ENCODE results near the gene RIPK1.

GRCh38 chr6:3032986-3033385, 35.3 kb upstream of the RIPK1 start:
- no peak for TF ChIP-seq BMI1 (IDR thresholded peaks at IDR 0.05; ENCODE audit: borderline replicate concordance)
- TF ChIP-seq POLR2A (IDR thresholded peaks at IDR 0.05; ENCODE audit: low read depth, low read length): no peak
- no peak for TF ChIP-seq CTCF (IDR thresholded peaks at IDR 0.05 in 2 of 3, conservative IDR thresholded peaks at IDR 0.05 in 1 of 3; ENCODE audit: control insufficient read depth in 2 of 3, extremely low read depth in 1 of 3, insufficient read depth in 1 of 3, low read depth in 3 of 3, low read length in 3 of 3)
- no peak for TF ChIP-seq TARDBP (IDR thresholded peaks at IDR 0.05; ENCODE audit: borderline replicate concordance)
- TF ChIP-seq PAX8 (IDR thresholded peaks at IDR 0.05): no peak
- no peak for TF ChIP-seq USF2 (IDR thresholded peaks at IDR 0.05; ENCODE audit: borderline replicate concordance, low read depth, low read length)

Data from GM12878 (cell line).